ENCODE measurements around the gene EEIG2.

Gene EEIG2

GRCh38 chr1:108559215-108560186 is at the start of gene EEIG2:
Gene EEIG2, plus strand, starts transcription at chr1:108560100. Its CDS starts 329 bp downstream, at chr1:108560429.
- peak within 1 kb of the TSS; percentile 69 for H2AFZ ChIP-seq (ENCODE audit: low read length)
- no peaks in the 10 kb centered on the region for H4K20me1 ChIP-seq (ENCODE audit: insufficient read depth, low read length)
- H3K27me3 ChIP-seq (replicated peaks; ENCODE audit: insufficient read depth, low read length) = no peaks in the 10 kb centered on the region
- peaks cover 7% of the 10 kb centered on the region; the same call in 1 of the 2 replicates for H3F3A ChIP-seq (ENCODE audit: insufficient read depth, low read length)
- H3K9me3 ChIP-seq (replicated peaks; ENCODE audit: insufficient read depth, low read length) = no peaks in the 10 kb centered on the region
- H3K27ac ChIP-seq (ENCODE audit: low read length) = peak within 1 kb of the TSS; percentile 22; the same call in 1 of the 2 replicates
- H3K9ac ChIP-seq (ENCODE audit: low read length) = no peak within 1 kb of the TSS
- H3K4me2 ChIP-seq (ENCODE audit: low read depth, low read length) = peak within 1 kb of the TSS; percentile 86
- H3K4me3 ChIP-seq (ENCODE audit: low read length) = peak within 1 kb of the TSS; percentile 68
- peaks cover 6% of the 10 kb centered on the region for H3K4me1 ChIP-seq (ENCODE audit: low read length)
- peak; percentile 80 for DNase-seq
- no peaks in the 10 kb centered on the region for H3K79me2 ChIP-seq (ENCODE audit: low read length)
- H3K9me2 ChIP-seq (replicated peaks; ENCODE audit: insufficient read depth, low read length) = no peaks in the 10 kb centered on the region
- TF ChIP-seq EZH2phosphoT487 (IDR thresholded peaks at IDR 0.05; ENCODE audit: low read length) (no peak), CTCF (IDR thresholded peaks at IDR 0.05; ENCODE audit: low read length) (peak; percentile 38)
- H3K36me3 ChIP-seq (replicated peaks; ENCODE audit: insufficient read depth, low read length) = no peaks in the 10 kb centered on the region

DNA sequence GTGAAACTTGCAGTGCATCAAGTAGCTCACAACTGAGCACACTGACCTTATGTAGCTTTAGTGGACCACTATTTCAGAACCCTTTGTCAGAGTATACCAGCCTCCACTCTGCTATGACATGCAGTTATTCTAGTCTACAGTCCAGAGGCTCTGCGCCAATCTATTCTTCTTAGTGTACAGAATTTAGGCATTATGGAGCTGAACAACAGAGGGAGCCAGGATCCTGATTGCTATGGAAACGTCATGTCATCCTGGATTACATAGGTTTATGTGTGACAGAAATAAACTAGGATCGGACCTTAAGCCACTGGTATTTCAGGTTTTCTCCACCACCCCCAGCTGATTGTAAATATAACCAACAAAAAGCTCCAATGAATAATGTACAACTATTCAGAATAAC is 48.1 kb upstream of the EEIG2 start:
- Histone ChIP-seq H3K27me3 (replicated peaks; ENCODE audit: insufficient read depth, low read length) (no peaks in the 10 kb centered on the region), H3K9me3 (replicated peaks; ENCODE audit: insufficient read depth, low read length) (no peaks in the 10 kb centered on the region), H3K4me3 (ENCODE audit: low read length) (no peak overlapping the region), H3K9ac (ENCODE audit: low read length) (no peak overlapping the region), H3K36me3 (replicated peaks; ENCODE audit: insufficient read depth, low read length) (no peaks in the 10 kb centered on the region), H2AFZ (ENCODE audit: low read length) (no peak overlapping the region), H3K4me2 (ENCODE audit: low read depth, low read length) (no peak overlapping the region), H4K20me1 (ENCODE audit: insufficient read depth, low read length) (no peaks in the 10 kb centered on the region), H3K4me1 (ENCODE audit: low read length) (no peaks in the 10 kb centered on the region), H3K9me2 (replicated peaks; ENCODE audit: insufficient read depth, low read length) (no peaks in the 10 kb centered on the region), H3F3A (ENCODE audit: insufficient read depth, low read length) (no peaks in the 10 kb centered on the region), H3K27ac (ENCODE audit: low read length) (no peak overlapping the region), H3K79me2 (ENCODE audit: low read length) (no peaks in the 10 kb centered on the region)
- TF ChIP-seq EZH2phosphoT487 (IDR thresholded peaks at IDR 0.05; ENCODE audit: low read length) = no peak
- TF ChIP-seq EZH2 (optimal IDR thresholded peaks at IDR 0.05; ENCODE audit: low read depth, low read length) = no peak
- no peak for TF ChIP-seq CTCF (IDR thresholded peaks at IDR 0.05; ENCODE audit: low read length)
- DNase-seq = no peak

- H3K79me2 ChIP-seq (ENCODE audit: low read length) = no peaks in the 10 kb centered on the region
- H3F3A ChIP-seq (ENCODE audit: insufficient read depth, low read length) = no peaks in the 10 kb centered on the region
- no peaks in the 10 kb centered on the region for H3K27me3 ChIP-seq (replicated peaks; ENCODE audit: insufficient read depth, low read length)
- no peak for TF ChIP-seq EZH2 (optimal IDR thresholded peaks at IDR 0.05; ENCODE audit: low read depth, low read length)
- TF ChIP-seq CTCF (IDR thresholded peaks at IDR 0.05; ENCODE audit: low read length) = peak; percentile 52
- TF ChIP-seq EZH2phosphoT487 (IDR thresholded peaks at IDR 0.05; ENCODE audit: low read length) = no peak
- H3K36me3 ChIP-seq (replicated peaks; ENCODE audit: insufficient read depth, low read length) = no peaks in the 10 kb centered on the region
- H3K9me3 ChIP-seq (replicated peaks; ENCODE audit: insufficient read depth, low read length) = no peaks in the 10 kb centered on the region
- no peak overlapping the region for H3K9ac ChIP-seq (ENCODE audit: low read length)
- no peaks in the 10 kb centered on the region for H3K9me2 ChIP-seq (replicated peaks; ENCODE audit: insufficient read depth, low read length)
- H4K20me1 ChIP-seq (ENCODE audit: insufficient read depth, low read length) = no peaks in the 10 kb centered on the region
- no peak overlapping the region for H3K4me3 ChIP-seq (ENCODE audit: low read length)
- no peak overlapping the region for H2AFZ ChIP-seq (ENCODE audit: low read length)
- peak; percentile 9 for DNase-seq
- no peak overlapping the region for H3K27ac ChIP-seq (ENCODE audit: low read length)
- H3K4me2 ChIP-seq (ENCODE audit: low read depth, low read length) = no peak overlapping the region
- H3K4me1 ChIP-seq (ENCODE audit: low read length) = no peaks in the 10 kb centered on the region
These were observed 47.5 kb upstream of the EEIG2 start for GRCh38 chr1:108512239-108513043.

All from MM.1S (cell line).